ENCODE measurements around the gene MED15. TPM values are rescaled to one million over a fixed set of nuclear protein-coding genes. Genes with fewer than 3 reads are reported as not detected.

The MED15 gene
- total RNA-seq, 1 donor from 2014 or later = 84.5 TPM

- peak overlapping the region; percentile 1 for H3K4me3 Mint-ChIP-seq
- H3K36me3 Mint-ChIP-seq (ENCODE audit: low read depth) = peaks cover 9% of the 10 kb centered on the region
- DNase-seq (ENCODE audit: low read depth, low spot score) = no peak
These were observed 25.0 kb downstream of the MED15 start for GRCh38 chr22:20532256-20532993.

DNA sequence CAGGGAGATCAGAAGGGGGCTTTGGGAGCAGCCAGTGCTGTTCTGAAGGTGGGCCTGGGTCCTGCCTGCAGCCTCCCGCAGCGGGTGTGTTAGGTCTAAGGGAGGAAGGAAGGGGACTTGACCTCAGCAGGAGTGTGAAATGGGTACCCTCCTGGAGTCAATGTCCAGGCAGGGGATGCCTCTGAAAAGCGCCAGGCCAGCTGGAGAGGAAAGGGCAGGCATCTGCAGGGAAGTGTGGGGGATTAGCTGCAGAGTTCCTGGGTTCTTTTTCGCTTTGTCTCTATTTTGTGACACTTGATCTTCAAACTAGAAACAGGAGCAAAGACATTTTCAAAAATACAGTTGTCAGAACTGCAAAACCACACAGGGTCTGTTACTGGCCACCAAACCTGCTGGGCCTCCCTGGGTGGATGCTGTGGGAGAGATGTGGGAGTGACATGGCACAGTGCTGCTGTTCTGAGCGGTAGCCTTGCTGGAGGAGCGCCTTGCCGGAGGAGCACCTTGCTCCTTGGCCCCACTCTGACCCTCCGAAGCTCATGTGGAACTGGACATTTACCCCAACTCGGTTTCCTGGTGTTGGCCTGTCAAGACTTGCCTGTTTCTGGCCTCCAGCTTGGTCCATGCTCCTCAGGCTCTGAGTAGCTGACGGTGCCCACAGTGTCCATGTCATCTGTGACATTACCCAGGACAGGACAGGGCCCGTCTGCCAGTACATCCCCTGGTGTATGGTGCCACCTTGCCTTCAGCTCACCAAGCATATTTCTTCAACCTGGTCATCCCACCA, 25.9 kb downstream of the MED15 start:
- DNase-seq (ENCODE audit: low read depth, low spot score) = no peak
- Mint-ChIP-seq H3K27me3 (ENCODE audit: low read depth) (no peaks in the 10 kb centered on the region), H3K9me3 (no peaks in the 10 kb centered on the region), H3K27ac (ENCODE audit: unreplicated experiment) (peak overlapping the region; percentile 89), H3K4me1 (peaks cover 45% of the 10 kb centered on the region), H3K4me3 (peak overlapping the region; percentile 1), H3K36me3 (ENCODE audit: low read depth) (peaks cover 7% of the 10 kb centered on the region)
- TF ChIP-seq CTCF (conservative IDR thresholded peaks at IDR 0.05) = no peak

More at GRCh38 chr22:20532256-20532993, 25.0 kb downstream of the MED15 start:
- no peak for TF ChIP-seq CTCF (conservative IDR thresholded peaks at IDR 0.05)
- peaks cover 45% of the 10 kb centered on the region for H3K4me1 Mint-ChIP-seq
- peak overlapping the region; percentile 89 for H3K27ac Mint-ChIP-seq (ENCODE audit: unreplicated experiment)
- H3K9me3 Mint-ChIP-seq = peaks cover 3% of the 10 kb centered on the region
- no peaks in the 10 kb centered on the region for H3K27me3 Mint-ChIP-seq (ENCODE audit: low read depth)

DNA sequence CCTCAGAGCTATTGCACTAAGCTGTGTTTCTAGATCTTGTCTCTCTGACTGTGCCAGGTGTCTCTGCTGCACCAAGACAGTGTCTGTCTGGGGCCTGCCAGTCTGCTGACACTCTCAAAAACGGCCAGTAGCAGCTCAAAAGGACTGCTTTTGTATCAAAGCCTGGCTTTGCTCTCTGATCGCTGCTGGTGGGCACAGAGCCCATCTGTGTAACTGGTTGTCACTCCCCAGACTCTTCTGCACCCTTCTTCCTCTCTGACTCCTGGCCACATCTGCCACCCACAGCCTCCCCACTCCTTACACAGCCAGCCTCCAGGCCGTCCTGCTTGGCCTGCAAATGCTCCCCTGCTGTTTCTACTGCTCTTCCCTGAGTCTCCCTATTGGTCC, 26.5 kb downstream of the MED15 start:
- H3K4me1 Mint-ChIP-seq = peaks cover 45% of the 10 kb centered on the region
- H3K36me3 Mint-ChIP-seq (ENCODE audit: low read depth) = peaks cover 7% of the 10 kb centered on the region
- H3K27me3 Mint-ChIP-seq (ENCODE audit: low read depth) = no peaks in the 10 kb centered on the region
- peak overlapping the region; percentile 90 for H3K27ac Mint-ChIP-seq (ENCODE audit: unreplicated experiment)
- DNase-seq (ENCODE audit: low read depth, low spot score) = no peak
- no peak for TF ChIP-seq CTCF (conservative IDR thresholded peaks at IDR 0.05)
- H3K4me3 Mint-ChIP-seq = no peak overlapping the region
- H3K9me3 Mint-ChIP-seq = no peaks in the 10 kb centered on the region

DNA sequence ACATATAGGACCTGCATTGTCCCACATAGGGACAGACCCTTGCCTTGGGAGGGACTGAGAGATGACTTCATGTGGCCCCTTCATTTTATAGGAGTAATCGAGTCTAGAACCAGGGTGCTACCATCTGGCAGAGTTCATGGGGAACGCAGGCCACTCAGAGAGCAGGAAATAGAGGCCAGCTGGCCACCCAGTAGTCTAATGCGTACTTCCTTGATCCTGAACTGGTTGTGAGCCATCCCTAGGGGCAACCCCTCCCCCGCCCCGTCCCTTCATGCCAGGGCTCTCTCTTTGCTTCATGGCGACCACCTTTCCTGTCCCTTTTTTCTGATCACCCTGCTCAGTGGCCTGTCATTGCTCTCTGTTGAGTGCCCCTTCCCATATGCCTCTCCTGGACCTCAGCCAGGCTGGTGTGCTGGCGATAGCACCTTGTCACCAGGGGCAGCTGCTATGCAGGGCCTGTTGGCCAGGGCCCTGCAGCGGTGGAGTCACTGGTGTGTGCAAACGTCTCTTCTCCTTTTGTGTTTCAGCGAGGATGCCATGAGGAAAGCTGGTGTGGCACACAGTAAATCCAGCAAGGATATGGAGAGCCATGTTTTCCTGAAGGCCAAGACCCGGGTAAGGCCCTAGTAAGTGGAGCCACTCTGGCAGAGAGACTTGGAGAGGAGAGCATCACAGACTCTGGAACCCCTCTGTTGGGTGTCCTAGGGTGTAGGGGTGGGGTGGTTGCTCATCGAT, 29.3 kb downstream of the MED15 start:
- H3K9me3 Mint-ChIP-seq = no peaks in the 10 kb centered on the region
- no peak overlapping the region for H3K4me3 Mint-ChIP-seq
- H3K27ac Mint-ChIP-seq (ENCODE audit: unreplicated experiment) = peak overlapping the region; percentile 78
- DNase-seq (ENCODE audit: low read depth, low spot score) = no peak
- H3K4me1 Mint-ChIP-seq = peaks cover 30% of the 10 kb centered on the region
- H3K36me3 Mint-ChIP-seq (ENCODE audit: low read depth) = peaks cover 13% of the 10 kb centered on the region
- TF ChIP-seq CTCF (conservative IDR thresholded peaks at IDR 0.05) = no peak
- H3K27me3 Mint-ChIP-seq (ENCODE audit: low read depth) = no peaks in the 10 kb centered on the region

GRCh38 chr22:20537325-20537756, 29.9 kb downstream of the MED15 start:
- peaks cover 16% of the 10 kb centered on the region for H3K36me3 Mint-ChIP-seq (ENCODE audit: low read depth)
- no peaks in the 10 kb centered on the region for H3K9me3 Mint-ChIP-seq
- H3K27me3 Mint-ChIP-seq (ENCODE audit: low read depth) = no peaks in the 10 kb centered on the region
- peaks cover 24% of the 10 kb centered on the region for H3K4me1 Mint-ChIP-seq
- H3K4me3 Mint-ChIP-seq = no peak overlapping the region
- no peak overlapping the region for H3K27ac Mint-ChIP-seq (ENCODE audit: unreplicated experiment)
- no peak for TF ChIP-seq CTCF (conservative IDR thresholded peaks at IDR 0.05)
- no peak for DNase-seq (ENCODE audit: low read depth, low spot score)
